ENCODE results near the gene MPND. TPM values are rescaled to one million over a fixed set of nuclear protein-coding genes. Genes with fewer than 3 reads are reported as not detected.

Gene MPND
- total RNA-seq, 1 donor from 2014 or later, result 25.2 TPM

- Mint-ChIP-seq H3K27ac (no peak overlapping the region), H3K4me3 (no peak overlapping the region), H3K4me1 (peaks cover 2% of the 10 kb centered on the region), H3K27me3 (no peaks in the 10 kb centered on the region), H3K36me3 (ENCODE audit: low read depth) (peaks cover 25% of the 10 kb centered on the region), H3K9me3 (no peaks in the 10 kb centered on the region)
- ChIA-PET CTCF (no interaction called here), POLR2A (no interaction called here)
- DNase-seq, result no peak
- TF ChIP-seq, protein P1, sequence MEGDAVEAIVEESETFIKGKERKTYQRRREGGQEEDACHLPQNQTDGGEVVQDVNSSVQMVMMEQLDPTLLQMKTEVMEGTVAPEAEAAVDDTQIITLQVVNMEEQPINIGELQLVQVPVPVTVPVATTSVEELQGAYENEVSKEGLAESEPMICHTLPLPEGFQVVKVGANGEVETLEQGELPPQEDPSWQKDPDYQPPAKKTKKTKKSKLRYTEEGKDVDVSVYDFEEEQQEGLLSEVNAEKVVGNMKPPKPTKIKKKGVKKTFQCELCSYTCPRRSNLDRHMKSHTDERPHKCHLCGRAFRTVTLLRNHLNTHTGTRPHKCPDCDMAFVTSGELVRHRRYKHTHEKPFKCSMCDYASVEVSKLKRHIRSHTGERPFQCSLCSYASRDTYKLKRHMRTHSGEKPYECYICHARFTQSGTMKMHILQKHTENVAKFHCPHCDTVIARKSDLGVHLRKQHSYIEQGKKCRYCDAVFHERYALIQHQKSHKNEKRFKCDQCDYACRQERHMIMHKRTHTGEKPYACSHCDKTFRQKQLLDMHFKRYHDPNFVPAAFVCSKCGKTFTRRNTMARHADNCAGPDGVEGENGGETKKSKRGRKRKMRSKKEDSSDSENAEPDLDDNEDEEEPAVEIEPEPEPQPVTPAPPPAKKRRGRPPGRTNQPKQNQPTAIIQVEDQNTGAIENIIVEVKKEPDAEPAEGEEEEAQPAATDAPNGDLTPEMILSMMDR (IDR thresholded peaks at IDR 0.05), result no peak
- intact Hi-C loops (cut with micrococcal nuclease), result no loop called here
- ATAC-seq (ENCODE audit: low read depth), result no peak
Observed at GRCh38 chr19:4350111-4350510, 6.7 kb downstream of the MPND start.

- H3K4me1 Mint-ChIP-seq, result peaks cover 2% of the 10 kb centered on the region
- H3K27ac Mint-ChIP-seq, result no peak overlapping the region
- peaks cover 23% of the 10 kb centered on the region for H3K36me3 Mint-ChIP-seq (ENCODE audit: low read depth)
- TF ChIP-seq, protein P1 (IDR thresholded peaks at IDR 0.05), result no peak
- ChIA-PET CTCF (no interaction called here), POLR2A (no interaction called here)
- ATAC-seq (ENCODE audit: low read depth) (no peak), DNase-seq (no peak)
- intact Hi-C loops (cut with micrococcal nuclease), result no loop called here
- H3K9me3 Mint-ChIP-seq, result no peaks in the 10 kb centered on the region
- no peaks in the 10 kb centered on the region for H3K27me3 Mint-ChIP-seq
- H3K4me3 Mint-ChIP-seq, result no peak overlapping the region
Observed at GRCh38 chr19:4350726-4351125, 7.4 kb downstream of the MPND start.

GRCh38 chr19:4352701-4353121 lies 9.3 kb downstream of the MPND start:
- TF ChIP-seq, protein P1 (IDR thresholded peaks at IDR 0.05), result peak; percentile 34
- intact Hi-C loops (cut with micrococcal nuclease), result loop anchor here (1.0 kb wide), 3 partner anchors 85 to 173 kb away; no protein-coding TSS in a partner anchor
- no peaks in the 10 kb centered on the region for H3K9me3 Mint-ChIP-seq
- no peak overlapping the region for H3K27ac Mint-ChIP-seq
- ATAC-seq (ENCODE audit: low read depth), result peak; percentile 92
- no peak overlapping the region for H3K4me3 Mint-ChIP-seq
- ChIA-PET CTCF (interaction anchor here (0.8 to 2.3 kb wide), 11 partner anchors 9 to 347 kb away, joined by 4 to 22 read pairs (median 6); partner anchors contain the start of genes CHAF1A, MPND, SH3GL1 and STAP2), POLR2A (interaction anchor here (0.7 to 2.0 kb wide), 8 partner anchors 9 to 99 kb away, joined by 3 to 22 read pairs (median 4); partner anchors contain the start of genes MPND and SH3GL1)
- peaks cover 2% of the 10 kb centered on the region for H3K4me1 Mint-ChIP-seq
- DNase-seq, result no peak
- H3K27me3 Mint-ChIP-seq, result no peaks in the 10 kb centered on the region
- H3K36me3 Mint-ChIP-seq (ENCODE audit: low read depth), result peaks cover 16% of the 10 kb centered on the region

GRCh38 chr19:4354282-4354681 lies 10.9 kb downstream of the MPND start:
- CTCF ChIA-PET, result interaction anchor here (1.1 kb wide), 2 partner anchors 39 to 87 kb away, joined by 3 to 4 read pairs; no protein-coding TSS in a partner anchor
- Mint-ChIP-seq H3K4me3 (no peak overlapping the region), H3K9me3 (no peaks in the 10 kb centered on the region), H3K36me3 (ENCODE audit: low read depth) (peaks cover 16% of the 10 kb centered on the region), H3K27ac (no peak overlapping the region), H3K27me3 (no peaks in the 10 kb centered on the region), H3K4me1 (peaks cover 2% of the 10 kb centered on the region)
- POLR2A ChIA-PET, result no interaction called here
- no peak for ATAC-seq (ENCODE audit: low read depth)
- DNase-seq, result no peak
- intact Hi-C loops (cut with micrococcal nuclease), result no loop called here
- TF ChIP-seq, protein P1 (IDR thresholded peaks at IDR 0.05), result no peak

- H3K36me3 Mint-ChIP-seq (ENCODE audit: low read depth), result peaks cover 16% of the 10 kb centered on the region
- no peak overlapping the region for H3K4me3 Mint-ChIP-seq
- intact Hi-C loops (cut with micrococcal nuclease), result no loop called here
- H3K4me1 Mint-ChIP-seq, result peaks cover 2% of the 10 kb centered on the region
- no peaks in the 10 kb centered on the region for H3K9me3 Mint-ChIP-seq
- DNase-seq, result no peak
- CTCF ChIA-PET, result interaction anchor here (1.1 kb wide), 1 partner anchor 88 kb away, joined by 4 read pairs; no protein-coding TSS in a partner anchor
- no peak for ATAC-seq (ENCODE audit: low read depth)
- POLR2A ChIA-PET, result interaction anchor here (0.7 kb wide), 2 partner anchors 25 to 161 kb away, joined by 4 to 6 read pairs; no protein-coding TSS in a partner anchor
- TF ChIP-seq, protein P1 (IDR thresholded peaks at IDR 0.05), result no peak
- H3K27me3 Mint-ChIP-seq, result no peaks in the 10 kb centered on the region
- no peak overlapping the region for H3K27ac Mint-ChIP-seq
Observed at GRCh38 chr19:4354897-4355296, 11.5 kb downstream of the MPND start.

Data from activated B cell treated with CpG ODN at 0.5 μM for 24 hours (primary cell).